ENCODE measurements around the gene KLF7. TPM values are rescaled to one million over a fixed set of nuclear protein-coding genes. Genes with fewer than 3 reads are reported as not detected.

Gene KLF7
- total and polyA plus RNA-seq, 2 donors = 8.5 to 11.0 TPM

DNA sequence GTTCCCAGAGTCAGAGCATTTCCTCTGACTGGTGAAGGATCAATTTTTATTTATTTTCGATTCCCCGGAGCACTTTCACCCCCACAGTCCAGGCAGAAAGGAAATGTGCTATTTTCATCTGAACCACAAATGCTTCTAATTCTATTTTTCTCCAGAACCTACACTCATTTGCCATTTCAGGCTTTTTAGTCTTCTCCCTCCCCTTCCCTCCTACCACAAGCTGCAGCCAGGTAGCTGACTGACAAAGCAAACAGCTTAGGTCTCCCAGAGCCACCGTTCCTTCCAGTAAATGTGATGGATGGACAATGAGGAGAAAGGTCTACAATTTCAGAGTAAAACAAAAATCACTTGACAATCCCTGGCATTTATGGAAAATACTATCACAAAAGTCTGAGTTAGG, 76.9 kb downstream of the KLF7 start:
- peaks cover 7 to 22% of the 10 kb centered on the region in 2 donors for H3K4me1 ChIP-seq (ENCODE audit: control insufficient read depth in 2 of 2, insufficient read depth in 2 of 2, low read length in 2 of 2)

DNA sequence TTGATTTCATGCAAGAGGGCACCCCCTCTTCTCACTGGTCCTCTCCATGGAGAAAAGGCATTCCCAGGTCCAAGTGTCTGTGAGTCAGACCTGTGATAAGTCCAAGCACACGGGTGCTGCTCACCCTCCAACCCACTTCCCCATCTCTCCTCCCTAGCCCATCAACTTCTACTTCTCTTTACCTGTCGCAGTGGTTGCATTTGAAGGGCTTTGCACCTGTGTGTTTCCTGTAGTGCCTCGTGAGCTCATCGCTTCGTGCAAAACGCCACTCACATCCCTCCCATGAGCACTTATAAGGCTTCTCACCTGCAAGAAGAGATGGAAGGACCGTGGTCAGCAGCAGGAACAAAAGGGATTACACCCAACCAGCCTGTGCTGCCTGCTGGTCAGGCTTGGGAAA, 77.5 kb downstream of the KLF7 start:
- WGBS = 79% methylated on average over 7 of the region's 7 CpGs
- no peaks in the 10 kb centered on the region for H3K27me3 ChIP-seq (ENCODE audit: control insufficient read depth in 2 of 2, insufficient read depth in 1 of 2, low read length in 1 of 2)
- H3K4me3 ChIP-seq (ENCODE audit: low read length in 2 of 2) = no peak overlapping the region
- no peak for DNase-seq (ENCODE audit: low read depth in 6 of 9, low spot score in 9 of 9)
- no peaks in the 10 kb centered on the region for H3K9me3 ChIP-seq (ENCODE audit: control insufficient read depth in 2 of 2, insufficient read depth in 1 of 2, low read length in 1 of 2)
- no peak overlapping the region for H3K27ac ChIP-seq (ENCODE audit: low read depth in 1 of 2, low read length in 1 of 2)
- H3K36me3 ChIP-seq (ENCODE audit: control insufficient read depth in 2 of 2, insufficient read depth in 2 of 2, low read length in 1 of 2) = peaks cover 25 to 33% of the 10 kb centered on the region in 2 donors
- H3K4me1 ChIP-seq (ENCODE audit: control insufficient read depth in 2 of 2, insufficient read depth in 2 of 2, low read length in 2 of 2) = peaks cover 7 to 22% of the 10 kb centered on the region in 2 donors

More for the DNA sequence above, 76.9 kb downstream of the KLF7 start:
- no peak for DNase-seq (ENCODE audit: low read depth in 6 of 9, low spot score in 9 of 9)
- Histone ChIP-seq H3K36me3 (ENCODE audit: control insufficient read depth in 2 of 2, insufficient read depth in 2 of 2, low read length in 1 of 2) (peaks cover 23 to 28% of the 10 kb centered on the region in 2 donors), H3K27ac (ENCODE audit: low read depth in 1 of 2, low read length in 1 of 2) (no peak overlapping the region), H3K4me3 (ENCODE audit: low read length in 2 of 2) (no peak overlapping the region), H3K9me3 (ENCODE audit: control insufficient read depth in 2 of 2, insufficient read depth in 1 of 2, low read length in 1 of 2) (no peaks in the 10 kb centered on the region), H3K27me3 (ENCODE audit: control insufficient read depth in 2 of 2, insufficient read depth in 1 of 2, low read length in 1 of 2) (no peaks in the 10 kb centered on the region)
- 25% methylated on average over 3 of the region's 3 CpGs for WGBS

DNA sequence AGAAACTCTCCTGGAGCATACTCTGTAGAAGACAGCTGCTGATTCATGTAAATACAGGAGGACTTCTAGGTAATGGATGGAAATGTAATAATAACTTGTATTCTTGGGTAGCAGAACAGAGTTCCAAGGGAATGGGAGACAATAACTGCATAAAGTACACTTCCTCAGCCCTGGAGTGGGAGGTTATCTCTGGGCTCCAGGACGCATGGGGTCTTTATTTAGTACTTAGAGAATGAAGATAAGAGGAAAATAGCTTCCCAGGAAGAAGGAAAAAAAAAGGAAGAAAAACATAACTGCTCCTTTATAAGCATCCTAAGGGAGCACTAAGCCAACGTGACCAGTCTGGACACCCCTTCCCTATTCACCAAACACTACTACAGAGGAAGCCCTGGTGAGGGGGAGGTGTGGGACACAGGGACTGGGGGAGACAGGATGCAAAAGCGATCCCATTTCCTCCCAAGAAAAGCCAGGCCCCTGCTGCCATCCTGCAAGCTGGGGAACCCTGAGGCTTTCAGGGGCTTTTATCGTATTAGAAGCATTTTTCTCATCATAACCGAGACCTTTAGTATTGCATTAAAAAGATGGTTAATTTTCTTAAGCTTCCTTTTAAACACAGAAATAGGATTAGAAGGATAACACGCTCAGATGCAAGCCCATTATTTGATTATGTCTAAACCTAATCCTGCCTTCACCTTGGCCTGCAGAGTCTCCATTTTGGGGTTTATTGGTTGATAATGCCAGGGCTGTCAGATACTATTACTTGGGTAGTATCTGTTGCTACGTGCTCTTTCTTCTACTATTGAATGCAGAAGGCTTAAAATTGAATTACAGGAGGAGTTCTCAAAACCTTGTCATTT, 78.5 kb downstream of the KLF7 start:
- 98% methylated on average over 7 of the region's 7 CpGs for WGBS
- Histone ChIP-seq H3K27ac (ENCODE audit: low read depth in 1 of 2, low read length in 1 of 2) (no peak overlapping the region), H3K4me3 (ENCODE audit: low read length in 2 of 2) (no peak overlapping the region), H3K36me3 (ENCODE audit: control insufficient read depth in 2 of 2, insufficient read depth in 2 of 2, low read length in 1 of 2) (peaks cover 26 to 41% of the 10 kb centered on the region in 2 donors), H3K9me3 (ENCODE audit: control insufficient read depth in 2 of 2, insufficient read depth in 1 of 2, low read length in 1 of 2) (no peaks in the 10 kb centered on the region), H3K27me3 (ENCODE audit: control insufficient read depth in 2 of 2, insufficient read depth in 1 of 2, low read length in 1 of 2) (no peaks in the 10 kb centered on the region), H3K4me1 (ENCODE audit: control insufficient read depth in 2 of 2, insufficient read depth in 2 of 2, low read length in 2 of 2) (peaks cover 7 to 22% of the 10 kb centered on the region in 2 donors)
- no peak for DNase-seq (ENCODE audit: low read depth in 6 of 9, low spot score in 9 of 9)

DNA sequence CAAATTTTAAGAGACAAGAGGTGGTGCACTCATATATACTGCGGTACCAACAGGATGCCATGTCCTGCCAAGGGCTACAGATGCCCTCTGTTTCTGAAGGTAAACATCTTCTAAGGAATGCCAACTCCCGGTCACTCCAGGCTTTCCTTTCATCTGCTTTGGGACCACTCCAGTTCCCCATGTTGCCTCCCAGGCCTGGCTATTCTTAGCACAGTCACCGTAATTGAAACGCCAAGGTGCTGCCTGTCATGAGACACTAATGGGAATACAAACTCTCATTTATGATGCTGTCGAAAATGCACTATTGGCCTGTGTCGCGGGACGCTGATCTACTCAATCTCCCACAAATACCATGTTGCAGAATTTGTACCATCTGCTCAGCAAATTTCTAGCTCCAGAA, 79.6 kb downstream of the KLF7 start:
- peaks cover 7 to 22% of the 10 kb centered on the region in 2 donors for H3K4me1 ChIP-seq (ENCODE audit: control insufficient read depth in 2 of 2, insufficient read depth in 2 of 2, low read length in 2 of 2)
- no peaks in the 10 kb centered on the region for H3K27me3 ChIP-seq (ENCODE audit: control insufficient read depth in 2 of 2, insufficient read depth in 1 of 2, low read length in 1 of 2)
- no peak overlapping the region for H3K27ac ChIP-seq (ENCODE audit: low read depth in 1 of 2, low read length in 1 of 2)
- no peaks in the 10 kb centered on the region for H3K9me3 ChIP-seq (ENCODE audit: control insufficient read depth in 2 of 2, insufficient read depth in 1 of 2, low read length in 1 of 2)
- H3K4me3 ChIP-seq (ENCODE audit: low read length in 2 of 2) = no peak overlapping the region
- no peak for DNase-seq (ENCODE audit: low read depth in 6 of 9, low spot score in 9 of 9)
- 98% methylated on average over 8 of the region's 8 CpGs for WGBS
- peaks cover 34 to 50% of the 10 kb centered on the region in 2 donors for H3K36me3 ChIP-seq (ENCODE audit: control insufficient read depth in 2 of 2, insufficient read depth in 2 of 2, low read length in 1 of 2)

DNA sequence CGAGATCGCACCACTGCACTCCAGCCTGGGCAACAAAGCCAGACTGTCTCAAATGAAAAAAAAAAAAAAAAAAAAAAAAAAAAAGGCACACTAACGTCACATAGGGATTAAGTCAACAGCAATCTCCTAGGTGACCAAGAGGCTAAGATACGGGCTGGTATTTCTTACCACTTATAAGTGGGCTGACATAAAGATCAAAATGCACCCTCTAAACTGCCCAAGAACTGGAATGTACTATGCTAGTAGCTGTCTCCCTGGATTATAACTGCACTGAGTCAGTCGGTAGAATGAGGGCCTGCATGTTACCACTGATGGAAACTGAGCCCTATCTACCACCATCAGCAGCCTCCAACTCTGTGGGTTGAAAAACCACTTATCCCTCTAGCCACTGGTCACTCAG, 80.6 kb downstream of the KLF7 start:
- H3K9me3 ChIP-seq (ENCODE audit: control insufficient read depth in 2 of 2, insufficient read depth in 1 of 2, low read length in 1 of 2) = no peaks in the 10 kb centered on the region
- WGBS = over 99% methylated on average over 5 of the region's 5 CpGs
- no peak for DNase-seq (ENCODE audit: low read depth in 6 of 9, low spot score in 9 of 9)
- peaks cover 45 to 57% of the 10 kb centered on the region in 2 donors for H3K36me3 ChIP-seq (ENCODE audit: control insufficient read depth in 2 of 2, insufficient read depth in 2 of 2, low read length in 1 of 2)
- H3K27me3 ChIP-seq (ENCODE audit: control insufficient read depth in 2 of 2, insufficient read depth in 1 of 2, low read length in 1 of 2) = no peaks in the 10 kb centered on the region
- no peak overlapping the region for H3K4me3 ChIP-seq (ENCODE audit: low read length in 2 of 2)
- no peak overlapping the region for H3K27ac ChIP-seq (ENCODE audit: low read depth in 1 of 2, low read length in 1 of 2)
- peaks cover 5 to 15% of the 10 kb centered on the region in 2 donors for H3K4me1 ChIP-seq (ENCODE audit: control insufficient read depth in 2 of 2, insufficient read depth in 2 of 2, low read length in 2 of 2)

- Histone ChIP-seq H3K4me1 (ENCODE audit: control insufficient read depth in 2 of 2, insufficient read depth in 2 of 2, low read length in 2 of 2) (peaks cover 0 to 4% of the 10 kb centered on the region in 2 donors), H3K27ac (ENCODE audit: low read depth in 1 of 2, low read length in 1 of 2) (no peak overlapping the region)
- 89% methylated on average over 2 of the region's 2 CpGs for WGBS
Observed at GRCh38 chr2:207083361-207084110, 82.2 kb downstream of the KLF7 start.

DNA sequence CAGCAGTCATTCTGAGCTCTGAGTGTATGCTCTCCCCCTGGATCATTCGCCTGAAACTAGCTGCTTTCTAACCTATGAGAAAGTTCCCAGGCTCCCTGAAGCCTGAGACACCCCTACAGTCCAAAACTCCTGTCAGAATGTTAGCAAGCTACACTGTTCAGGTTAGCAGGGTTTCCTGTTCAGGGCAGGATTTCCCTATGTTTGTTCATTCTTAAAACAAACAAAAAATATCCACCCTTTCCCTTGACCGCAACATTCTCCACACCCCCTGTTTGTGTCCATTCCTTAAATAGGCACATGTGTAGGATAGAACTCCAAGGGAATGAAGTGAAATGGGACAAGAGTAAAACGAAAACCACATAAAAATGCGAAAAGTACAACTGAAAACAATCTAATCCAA, 83.1 kb downstream of the KLF7 start:
- H3K27ac ChIP-seq (ENCODE audit: low read depth in 1 of 2, low read length in 1 of 2) = no peak overlapping the region
- H3K4me1 ChIP-seq (ENCODE audit: control insufficient read depth in 2 of 2, insufficient read depth in 2 of 2, low read length in 2 of 2) = no peaks in the 10 kb centered on the region
- no peak for DNase-seq (ENCODE audit: low read depth in 6 of 9, low spot score in 9 of 9)
- 98% methylated on average over 4 of the region's 4 CpGs for WGBS
- no peaks in the 10 kb centered on the region for H3K27me3 ChIP-seq (ENCODE audit: control insufficient read depth in 2 of 2, insufficient read depth in 1 of 2, low read length in 1 of 2)
- no peaks in the 10 kb centered on the region for H3K9me3 ChIP-seq (ENCODE audit: control insufficient read depth in 2 of 2, insufficient read depth in 1 of 2, low read length in 1 of 2)
- H3K36me3 ChIP-seq (ENCODE audit: control insufficient read depth in 2 of 2, insufficient read depth in 2 of 2, low read length in 1 of 2) = peaks cover 60 to 72% of the 10 kb centered on the region in 2 donors
- H3K4me3 ChIP-seq (ENCODE audit: low read length in 2 of 2) = no peak overlapping the region

More at GRCh38 chr2:207083361-207084110, 82.2 kb downstream of the KLF7 start:
- Histone ChIP-seq H3K36me3 (ENCODE audit: control insufficient read depth in 2 of 2, insufficient read depth in 2 of 2, low read length in 1 of 2) (peaks cover 56 to 66% of the 10 kb centered on the region in 2 donors), H3K4me3 (ENCODE audit: low read length in 2 of 2) (no peak overlapping the region), H3K9me3 (ENCODE audit: control insufficient read depth in 2 of 2, insufficient read depth in 1 of 2, low read length in 1 of 2) (no peaks in the 10 kb centered on the region), H3K27me3 (ENCODE audit: control insufficient read depth in 2 of 2, insufficient read depth in 1 of 2, low read length in 1 of 2) (no peaks in the 10 kb centered on the region)
- DNase-seq (ENCODE audit: low read depth in 6 of 9, low spot score in 9 of 9) = no peak

DNA sequence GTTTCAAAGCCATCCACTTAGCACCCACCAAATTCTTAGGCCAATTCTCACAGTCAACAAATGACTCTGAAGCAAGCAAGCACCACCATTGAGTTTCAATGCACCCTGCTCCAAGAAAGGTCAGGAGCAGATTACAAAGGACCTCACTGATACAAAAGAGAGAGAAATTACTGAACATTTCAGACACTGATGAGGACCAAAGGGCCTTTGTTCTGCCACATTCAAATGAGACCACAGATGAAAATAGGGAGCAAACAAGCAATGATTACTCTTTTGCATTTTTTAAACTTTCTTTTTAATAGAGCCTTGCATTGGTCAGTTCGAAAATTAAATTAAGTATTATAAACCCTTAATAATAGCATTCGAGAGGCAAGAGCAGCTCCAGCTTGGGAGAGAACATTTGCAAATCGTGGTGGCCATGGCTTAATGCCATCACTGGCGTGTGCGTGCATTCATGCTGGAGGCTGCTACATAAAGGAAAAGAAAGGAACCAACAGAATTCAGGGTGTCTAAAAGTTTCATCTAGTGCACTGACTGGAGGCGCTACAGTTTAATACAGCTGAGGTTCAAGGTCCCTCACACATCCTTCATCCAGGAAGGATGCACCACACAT, 87.5 kb downstream of the KLF7 start:
- Histone ChIP-seq H3K27me3 (ENCODE audit: control insufficient read depth in 2 of 2, insufficient read depth in 1 of 2, low read length in 1 of 2) (no peaks in the 10 kb centered on the region), H3K27ac (ENCODE audit: low read depth in 1 of 2, low read length in 1 of 2) (no peak overlapping the region), H3K4me3 (ENCODE audit: low read length in 2 of 2) (no peak overlapping the region), H3K4me1 (ENCODE audit: control insufficient read depth in 2 of 2, insufficient read depth in 2 of 2, low read length in 2 of 2) (peaks cover 9 to 12% of the 10 kb centered on the region in 2 donors), H3K36me3 (ENCODE audit: control insufficient read depth in 2 of 2, insufficient read depth in 2 of 2, low read length in 1 of 2) (peaks cover 37 to 42% of the 10 kb centered on the region in 2 donors), H3K9me3 (ENCODE audit: control insufficient read depth in 2 of 2, insufficient read depth in 1 of 2, low read length in 1 of 2) (no peaks in the 10 kb centered on the region)
- no peak for DNase-seq (ENCODE audit: low read depth in 6 of 9, low spot score in 9 of 9)
- WGBS = 99% methylated on average over 6 of the region's 6 CpGs

GRCh38 chr2:207077266-207077665, 88.5 kb downstream of the KLF7 start:
- Histone ChIP-seq H3K4me3 (ENCODE audit: low read length in 2 of 2) (no peak overlapping the region), H3K27ac (ENCODE audit: low read depth in 1 of 2, low read length in 1 of 2) (no peak overlapping the region), H3K9me3 (ENCODE audit: control insufficient read depth in 2 of 2, insufficient read depth in 1 of 2, low read length in 1 of 2) (no peaks in the 10 kb centered on the region), H3K4me1 (ENCODE audit: control insufficient read depth in 2 of 2, insufficient read depth in 2 of 2, low read length in 2 of 2) (peaks cover 9 to 16% of the 10 kb centered on the region in 2 donors), H3K36me3 (ENCODE audit: control insufficient read depth in 2 of 2, insufficient read depth in 2 of 2, low read length in 1 of 2) (peaks cover 34% of the 10 kb centered on the region in 2 donors), H3K27me3 (ENCODE audit: control insufficient read depth in 2 of 2, insufficient read depth in 1 of 2, low read length in 1 of 2) (no peaks in the 10 kb centered on the region)
- DNase-seq (ENCODE audit: low read depth in 6 of 9, low spot score in 9 of 9) = no peak
- WGBS = 97% methylated on average over 2 of the region's 2 CpGs
